HG02938 (cell line): Measurements from ENCODE around the gene SYCP3.
"Not testable (repeated sequence)": the region's sequence is repeated elsewhere in the genome, so short reads cannot be mapped to it uniquely, and the experiment has no call there.

ENCODE experiments used
- ATAC-seq: cut with Tn5 transposase; IDR thresholded peaks from one replicate; pipeline ENCODE4 v1.9.1; 2021; ENCODE audit warnings: mild to moderate bottlenecking, moderate library complexity; ENCODE audit not compliant: unreplicated experiment

Gene SYCP3

DNA sequence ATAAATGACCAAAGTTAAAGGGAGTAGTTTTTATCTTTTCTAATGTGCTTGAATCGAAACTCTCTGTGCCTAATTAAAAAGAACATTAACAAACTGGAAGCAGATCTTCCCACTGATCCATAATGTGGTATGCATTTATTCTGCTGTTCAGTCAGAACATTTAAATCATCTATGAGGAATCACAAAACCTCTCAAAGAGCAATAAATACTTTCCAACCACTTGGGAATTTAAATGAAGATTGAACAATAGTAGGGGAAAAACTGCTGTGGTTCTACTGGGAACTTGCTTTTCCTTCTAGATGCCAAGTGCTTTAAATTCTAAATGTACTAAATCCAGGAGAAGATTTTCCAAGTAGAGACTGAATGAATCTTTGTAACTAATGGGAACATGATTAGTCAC, 54.2 kb downstream of the SYCP3 start:
- no peak for ATAC-seq

DNA sequence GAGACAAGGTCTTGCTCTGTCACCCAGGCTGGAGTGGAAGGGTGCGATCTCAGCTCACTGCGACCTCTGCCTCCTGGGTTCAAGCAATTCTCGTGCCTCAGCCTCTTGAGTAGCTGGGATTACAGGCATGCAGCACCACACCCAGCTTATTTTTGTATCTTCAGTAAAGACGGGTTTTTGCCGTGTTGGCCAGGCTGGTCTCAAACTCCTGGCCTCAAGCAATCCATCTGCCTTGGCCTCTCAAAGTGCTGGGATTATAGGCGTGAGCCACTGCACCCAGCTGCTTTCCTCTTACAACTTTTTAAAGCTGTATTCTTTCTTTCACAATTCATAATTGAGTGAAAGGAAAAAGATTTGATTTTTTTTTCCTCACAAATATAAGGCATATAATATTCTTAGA, 57.6 kb downstream of the SYCP3 start:
- not testable (repeated sequence) for ATAC-seq

DNA sequence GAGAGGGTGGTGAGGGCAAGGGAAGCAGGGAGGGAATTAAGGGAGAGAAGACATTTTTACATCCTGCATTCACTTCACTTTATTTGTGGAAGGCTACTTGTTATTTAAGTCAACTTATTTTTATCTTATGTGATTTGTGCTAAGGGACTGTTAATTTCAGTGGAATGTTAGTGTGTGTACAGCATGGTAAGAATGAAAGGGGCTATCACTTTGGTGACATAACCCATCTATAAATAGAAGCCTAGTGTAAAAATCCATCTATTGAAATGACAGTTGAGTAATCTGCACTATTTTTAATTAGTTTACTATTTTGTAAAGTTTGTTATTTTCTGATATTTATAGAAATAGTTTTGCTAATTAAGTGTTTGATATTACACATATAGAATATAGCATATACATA, 58.6 kb downstream of the SYCP3 start:
- no peak for ATAC-seq

DNA sequence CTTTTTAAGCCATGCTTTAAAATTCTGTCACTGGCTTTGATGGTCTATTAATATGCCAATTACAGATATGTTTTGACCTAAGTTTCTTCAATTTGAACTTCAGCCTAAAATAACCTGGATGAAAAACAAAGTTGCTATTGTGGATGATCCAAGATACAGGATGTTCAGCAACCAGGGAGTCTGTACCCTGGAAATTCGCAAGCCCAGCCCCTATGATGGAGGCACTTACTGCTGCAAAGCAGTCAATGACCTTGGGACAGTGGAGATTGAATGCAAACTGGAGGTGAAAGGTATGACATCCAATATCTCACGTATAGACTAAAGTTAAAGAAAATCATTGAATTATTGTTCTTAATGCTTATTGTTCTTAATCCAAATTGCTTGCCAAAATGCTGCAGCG, 59.0 kb downstream of the SYCP3 start:
- no peak for ATAC-seq
